ENCODE measurements around the gene ZSCAN1.

ZSCAN1 gene

GRCh38 chr19:58033741-58034476 lies at the start of gene ZSCAN1:
Gene ZSCAN1, plus strand, starts transcription at chr19:58034025. Its CDS starts 3,812 bp downstream, at chr19:58037837.
- TF ChIP-seq CTCF (IDR thresholded peaks at IDR 0.05; ENCODE audit: low read depth, low read length): no peak
- DNase-seq (ENCODE audit: low read depth, low spot score): peak; percentile 81
- H3K4me3 ChIP-seq (ENCODE audit: low read depth, low read length): peak within 1 kb of the TSS; percentile 32
- in situ Hi-C loops (cut with HindIII; ENCODE audit: low sequenced_read_pairs): no loop called here

- in situ Hi-C loops (cut with HindIII; ENCODE audit: low sequenced_read_pairs): no loop called here
- no peak overlapping the region for H3K4me3 ChIP-seq (ENCODE audit: low read depth, low read length)
- no peak for DNase-seq (ENCODE audit: low read depth, low spot score)
- no peak for TF ChIP-seq CTCF (IDR thresholded peaks at IDR 0.05; ENCODE audit: low read depth, low read length)
Observed at GRCh38 chr19:57992841-57993240, 41.0 kb upstream of the ZSCAN1 start.

- in situ Hi-C loops (cut with HindIII; ENCODE audit: low sequenced_read_pairs): no loop called here
- no peak overlapping the region for H3K4me3 ChIP-seq (ENCODE audit: low read depth, low read length)
- TF ChIP-seq CTCF (IDR thresholded peaks at IDR 0.05; ENCODE audit: low read depth, low read length): no peak
- no peak for DNase-seq (ENCODE audit: low read depth, low spot score)
Observed at GRCh38 chr19:58000677-58001076, 33.1 kb upstream of the ZSCAN1 start.

- TF ChIP-seq CTCF (IDR thresholded peaks at IDR 0.05; ENCODE audit: low read depth, low read length): no peak
- in situ Hi-C loops (cut with HindIII; ENCODE audit: low sequenced_read_pairs): no loop called here
- H3K4me3 ChIP-seq (ENCODE audit: low read depth, low read length): peak overlapping the region; percentile 82
- DNase-seq (ENCODE audit: low read depth, low spot score): peak; percentile 17
Observed at GRCh38 chr19:58001895-58002369, 31.9 kb upstream of the ZSCAN1 start.

GRCh38 chr19:58002384-58003173 lies 31.2 kb upstream of the ZSCAN1 start, which contains the start of gene ZNF606:
Gene ZNF606, minus strand, starts transcription at chr19:58002820. Its CDS starts 1,501 bp downstream, at chr19:58001319.
- in situ Hi-C loops (cut with HindIII; ENCODE audit: low sequenced_read_pairs): no loop called here
- H3K4me3 ChIP-seq (ENCODE audit: low read depth, low read length): peak within 1 kb of the TSS; percentile 82
- no peak for TF ChIP-seq CTCF (IDR thresholded peaks at IDR 0.05; ENCODE audit: low read depth, low read length)
- DNase-seq (ENCODE audit: low read depth, low spot score): peak; percentile 92

GRCh38 chr19:58003174-58003828 lies 30.5 kb upstream of the ZSCAN1 start:
- H3K4me3 ChIP-seq (ENCODE audit: low read depth, low read length): peak overlapping the region; percentile 82
- in situ Hi-C loops (cut with HindIII; ENCODE audit: low sequenced_read_pairs): no loop called here
- no peak for DNase-seq (ENCODE audit: low read depth, low spot score)
- TF ChIP-seq CTCF (IDR thresholded peaks at IDR 0.05; ENCODE audit: low read depth, low read length): no peak
